HL-60 (cell line): ENCODE data around the gene CCL3.

Source experiments
- GABPA ChIP-seq: IDR thresholded peaks from 2 replicates; pipeline ENCODE4 v1.6.1; 2012; ENCODE audit warnings: low read depth
- TF ChIP-seq, protein P1 (sequence below): IDR thresholded peaks from one replicate; pipeline ENCODE4 v1.5.1; 2011; ENCODE audit warnings: low read length, control low read depth, inconsistent platforms; ENCODE audit not compliant: insufficient read depth
- TF ChIP-seq, protein P2 (sequence below): IDR thresholded peaks from 2 replicates; pipeline ENCODE4 v1.6.1; 2012; ENCODE audit warnings: low read depth; ENCODE audit not compliant: insufficient replicate concordance

DNA sequence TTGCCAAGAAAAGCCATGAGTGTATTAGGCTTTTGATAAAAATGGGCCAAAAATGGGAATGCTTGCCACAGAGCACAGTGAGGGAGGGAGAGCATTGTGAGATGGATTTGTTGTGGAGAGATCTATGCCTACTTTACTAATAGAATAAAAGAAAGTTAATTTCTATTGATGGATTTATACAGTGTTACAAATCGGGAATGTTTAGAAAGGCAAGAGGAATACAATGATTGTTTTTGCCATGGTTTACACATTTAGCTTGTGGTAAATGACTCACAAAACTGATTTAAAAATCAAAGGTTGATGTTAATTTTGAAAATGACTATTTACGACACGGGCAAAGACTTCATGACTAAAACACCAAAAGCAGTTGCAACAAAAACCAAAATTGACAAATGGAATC, 30.3 kb upstream of the CCL3 start:
- TF ChIP-seq, protein P1, sequence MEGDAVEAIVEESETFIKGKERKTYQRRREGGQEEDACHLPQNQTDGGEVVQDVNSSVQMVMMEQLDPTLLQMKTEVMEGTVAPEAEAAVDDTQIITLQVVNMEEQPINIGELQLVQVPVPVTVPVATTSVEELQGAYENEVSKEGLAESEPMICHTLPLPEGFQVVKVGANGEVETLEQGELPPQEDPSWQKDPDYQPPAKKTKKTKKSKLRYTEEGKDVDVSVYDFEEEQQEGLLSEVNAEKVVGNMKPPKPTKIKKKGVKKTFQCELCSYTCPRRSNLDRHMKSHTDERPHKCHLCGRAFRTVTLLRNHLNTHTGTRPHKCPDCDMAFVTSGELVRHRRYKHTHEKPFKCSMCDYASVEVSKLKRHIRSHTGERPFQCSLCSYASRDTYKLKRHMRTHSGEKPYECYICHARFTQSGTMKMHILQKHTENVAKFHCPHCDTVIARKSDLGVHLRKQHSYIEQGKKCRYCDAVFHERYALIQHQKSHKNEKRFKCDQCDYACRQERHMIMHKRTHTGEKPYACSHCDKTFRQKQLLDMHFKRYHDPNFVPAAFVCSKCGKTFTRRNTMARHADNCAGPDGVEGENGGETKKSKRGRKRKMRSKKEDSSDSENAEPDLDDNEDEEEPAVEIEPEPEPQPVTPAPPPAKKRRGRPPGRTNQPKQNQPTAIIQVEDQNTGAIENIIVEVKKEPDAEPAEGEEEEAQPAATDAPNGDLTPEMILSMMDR: no peak
- TF ChIP-seq GABPA: no peak
- TF ChIP-seq, protein P2, sequence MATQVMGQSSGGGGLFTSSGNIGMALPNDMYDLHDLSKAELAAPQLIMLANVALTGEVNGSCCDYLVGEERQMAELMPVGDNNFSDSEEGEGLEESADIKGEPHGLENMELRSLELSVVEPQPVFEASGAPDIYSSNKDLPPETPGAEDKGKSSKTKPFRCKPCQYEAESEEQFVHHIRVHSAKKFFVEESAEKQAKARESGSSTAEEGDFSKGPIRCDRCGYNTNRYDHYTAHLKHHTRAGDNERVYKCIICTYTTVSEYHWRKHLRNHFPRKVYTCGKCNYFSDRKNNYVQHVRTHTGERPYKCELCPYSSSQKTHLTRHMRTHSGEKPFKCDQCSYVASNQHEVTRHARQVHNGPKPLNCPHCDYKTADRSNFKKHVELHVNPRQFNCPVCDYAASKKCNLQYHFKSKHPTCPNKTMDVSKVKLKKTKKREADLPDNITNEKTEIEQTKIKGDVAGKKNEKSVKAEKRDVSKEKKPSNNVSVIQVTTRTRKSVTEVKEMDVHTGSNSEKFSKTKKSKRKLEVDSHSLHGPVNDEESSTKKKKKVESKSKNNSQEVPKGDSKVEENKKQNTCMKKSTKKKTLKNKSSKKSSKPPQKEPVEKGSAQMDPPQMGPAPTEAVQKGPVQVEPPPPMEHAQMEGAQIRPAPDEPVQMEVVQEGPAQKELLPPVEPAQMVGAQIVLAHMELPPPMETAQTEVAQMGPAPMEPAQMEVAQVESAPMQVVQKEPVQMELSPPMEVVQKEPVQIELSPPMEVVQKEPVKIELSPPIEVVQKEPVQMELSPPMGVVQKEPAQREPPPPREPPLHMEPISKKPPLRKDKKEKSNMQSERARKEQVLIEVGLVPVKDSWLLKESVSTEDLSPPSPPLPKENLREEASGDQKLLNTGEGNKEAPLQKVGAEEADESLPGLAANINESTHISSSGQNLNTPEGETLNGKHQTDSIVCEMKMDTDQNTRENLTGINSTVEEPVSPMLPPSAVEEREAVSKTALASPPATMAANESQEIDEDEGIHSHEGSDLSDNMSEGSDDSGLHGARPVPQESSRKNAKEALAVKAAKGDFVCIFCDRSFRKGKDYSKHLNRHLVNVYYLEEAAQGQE: no peak
